IMR-90 (cell line): ENCODE data around the gene HEATR9.

Source experiments
- CTCF ChIP-seq: conservative IDR thresholded peaks from 2 replicates; pipeline ENCODE4 v1.5.1; 2012; ENCODE audit warnings: mild to moderate bottlenecking, low read depth, low read length, improper control_type of control experiment
- RCOR1 ChIP-seq: IDR thresholded peaks from 2 replicates; pipeline ENCODE4 v1.6.1; 2012; ENCODE audit warnings: mild to moderate bottlenecking, low read length, improper control_type of control experiment; ENCODE audit not compliant: insufficient replicate concordance

DNA sequence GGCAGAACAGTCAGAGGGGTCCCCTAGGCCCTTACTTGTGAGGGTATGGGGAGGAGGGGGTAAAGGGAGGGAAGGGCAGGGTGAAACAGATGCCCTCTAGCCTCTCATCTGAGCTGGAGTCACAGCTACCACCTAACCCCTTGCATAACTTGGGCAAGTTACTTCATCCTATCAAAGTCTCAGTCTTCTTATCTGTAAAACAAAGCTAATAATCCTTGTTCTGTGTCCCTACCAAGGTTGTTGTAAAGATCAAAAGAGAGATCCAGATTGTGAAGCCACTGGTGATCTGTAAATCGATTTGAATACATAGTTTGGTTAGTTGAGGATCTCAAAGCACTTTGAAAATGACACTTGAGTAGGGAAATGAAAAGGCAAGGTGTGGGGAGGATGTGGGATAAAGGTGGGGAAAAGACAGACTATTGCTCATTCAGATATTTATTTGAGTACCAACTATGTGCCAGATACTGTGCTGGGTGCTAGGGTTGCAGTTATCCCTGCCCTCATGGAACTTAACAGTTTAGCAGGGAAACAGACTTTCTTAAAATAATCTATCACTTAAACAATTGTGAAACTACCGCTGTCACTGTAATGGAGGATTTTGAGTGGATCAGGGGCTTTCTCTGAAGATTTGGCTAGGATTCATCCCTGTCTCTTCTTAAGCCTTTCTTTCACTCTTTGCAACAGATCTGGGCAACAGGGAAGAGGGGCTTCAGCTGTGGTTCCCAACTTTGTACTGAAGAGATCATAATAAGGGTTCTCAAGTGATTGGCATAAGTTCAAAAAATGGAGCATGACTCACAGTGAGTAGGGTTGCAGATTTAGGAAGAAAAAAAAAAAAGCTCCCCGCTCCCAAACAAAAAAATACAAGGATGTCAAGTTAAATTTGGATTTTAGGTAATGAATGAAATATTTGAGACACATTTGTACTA is 3.0 kb downstream of the HEATR9 start:
- TF ChIP-seq CTCF (no peak), RCOR1 (no peak)
